ENCODE data around the gene RPL37.

DNA sequence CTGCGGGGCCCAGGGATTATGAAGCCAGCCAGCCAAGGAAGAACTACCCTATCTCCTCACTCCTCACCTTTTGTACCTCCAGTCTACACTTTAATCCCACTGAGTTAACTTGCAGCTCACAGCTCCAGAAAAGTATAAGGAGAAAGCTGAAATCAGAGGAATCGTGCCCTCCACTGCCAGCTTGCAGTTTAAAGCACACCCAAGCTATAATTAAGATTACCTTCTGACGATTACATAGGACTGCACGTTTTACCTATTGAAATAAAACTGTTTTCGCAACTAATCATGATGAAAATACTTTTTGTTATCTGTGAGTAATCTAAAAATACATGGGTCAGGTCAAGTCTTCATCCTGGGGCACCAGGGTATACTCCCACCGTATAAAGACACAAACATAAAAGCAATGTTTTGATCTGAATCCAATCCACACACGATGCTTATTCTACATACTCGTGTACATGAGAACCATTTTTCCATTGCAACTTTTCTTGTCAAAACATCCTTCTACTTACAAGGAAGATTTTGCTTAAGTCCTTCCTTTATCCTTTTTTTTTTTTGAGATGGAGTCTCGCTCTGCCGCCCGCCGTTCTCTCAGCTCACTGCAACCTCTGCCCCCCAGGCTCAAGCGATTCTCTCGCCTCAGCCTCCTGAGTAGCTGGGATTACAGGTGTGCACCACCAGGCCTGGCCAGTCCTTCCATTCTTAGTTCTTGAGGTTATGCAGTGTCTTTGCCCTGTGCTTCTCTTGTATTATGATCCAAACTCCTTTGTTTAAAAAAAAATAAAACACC is 7.6 kb downstream of the RPL37 start:
- TF ChIP-seq, protein P1, sequence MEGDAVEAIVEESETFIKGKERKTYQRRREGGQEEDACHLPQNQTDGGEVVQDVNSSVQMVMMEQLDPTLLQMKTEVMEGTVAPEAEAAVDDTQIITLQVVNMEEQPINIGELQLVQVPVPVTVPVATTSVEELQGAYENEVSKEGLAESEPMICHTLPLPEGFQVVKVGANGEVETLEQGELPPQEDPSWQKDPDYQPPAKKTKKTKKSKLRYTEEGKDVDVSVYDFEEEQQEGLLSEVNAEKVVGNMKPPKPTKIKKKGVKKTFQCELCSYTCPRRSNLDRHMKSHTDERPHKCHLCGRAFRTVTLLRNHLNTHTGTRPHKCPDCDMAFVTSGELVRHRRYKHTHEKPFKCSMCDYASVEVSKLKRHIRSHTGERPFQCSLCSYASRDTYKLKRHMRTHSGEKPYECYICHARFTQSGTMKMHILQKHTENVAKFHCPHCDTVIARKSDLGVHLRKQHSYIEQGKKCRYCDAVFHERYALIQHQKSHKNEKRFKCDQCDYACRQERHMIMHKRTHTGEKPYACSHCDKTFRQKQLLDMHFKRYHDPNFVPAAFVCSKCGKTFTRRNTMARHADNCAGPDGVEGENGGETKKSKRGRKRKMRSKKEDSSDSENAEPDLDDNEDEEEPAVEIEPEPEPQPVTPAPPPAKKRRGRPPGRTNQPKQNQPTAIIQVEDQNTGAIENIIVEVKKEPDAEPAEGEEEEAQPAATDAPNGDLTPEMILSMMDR (IDR thresholded peaks at IDR 0.05 in 2 of 3, conservative IDR thresholded peaks at IDR 0.05 in 1 of 3; ENCODE audit: borderline replicate concordance in 1 of 3, insufficient read depth in 1 of 3, low read depth in 2 of 3, low read length in 2 of 3): no peak
- TF ChIP-seq POLR2A (IDR thresholded peaks at IDR 0.05; ENCODE audit: borderline replicate concordance, extremely low read depth, insufficient read depth, insufficient read length) (no peak), ELF1 (IDR thresholded peaks at IDR 0.05; ENCODE audit: borderline replicate concordance, low read depth) (no peak), CEBPB (IDR thresholded peaks at IDR 0.05; ENCODE audit: low read depth) (no peak), POLR2AphosphoS5 (IDR thresholded peaks at IDR 0.05; ENCODE audit: low read depth, low read length) (no peak), ZFX (IDR thresholded peaks at IDR 0.05) (no peak), RAD21 (IDR thresholded peaks at IDR 0.05; ENCODE audit: low read depth) (no peak), EZH2phosphoT487 (IDR thresholded peaks at IDR 0.05; ENCODE audit: borderline replicate concordance) (no peak), SRF (IDR thresholded peaks at IDR 0.05; ENCODE audit: low read depth) (no peak), SIN3A (IDR thresholded peaks at IDR 0.05; ENCODE audit: low read depth) (no peak), SP1 (IDR thresholded peaks at IDR 0.05; ENCODE audit: low read depth) (no peak), EZH2 (IDR thresholded peaks at IDR 0.05) (no peak)
- TF ChIP-seq, protein P2, sequence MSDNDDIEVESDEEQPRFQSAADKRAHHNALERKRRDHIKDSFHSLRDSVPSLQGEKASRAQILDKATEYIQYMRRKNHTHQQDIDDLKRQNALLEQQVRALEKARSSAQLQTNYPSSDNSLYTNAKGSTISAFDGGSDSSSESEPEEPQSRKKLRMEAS (IDR thresholded peaks at IDR 0.05): no peak
